Measurements from ENCODE around the gene USP21. TPM values are rescaled to one million over a fixed set of nuclear protein-coding genes. Genes with fewer than 3 reads are reported as not detected.
A peak's percentile ranks its signal among the peaks of the same experiment; 100 is the strongest.

USP21 gene
- total and polyA plus RNA-seq, 9 donors = 16.7 to 41.9 (median 36.2) TPM

- Histone ChIP-seq H3K27ac (peak overlapping the region; percentile 96), H3K4me3 (no peak overlapping the region), H3K9me3 (no peaks in the 10 kb centered on the region), H3K36me3 (no peaks in the 10 kb centered on the region), H3K4me1 (ENCODE audit: insufficient read depth) (peaks cover 44% of the 10 kb centered on the region), H3K27me3 (no peaks in the 10 kb centered on the region)
- 36 to 50% (median 36%) methylated on average over 5 of the region's 5 CpGs for WGBS, 3 donors
- DNase-seq = peak in 3 of 5 donors; percentile 56 to 61 (median 60)
- intact Hi-C loops (cut with DNase I) = loop anchor here in 2 of 4 donors (10.0 kb wide), 1 partner anchor 185 kb away; no protein-coding TSS in a partner anchor
- TF ChIP-seq CTCF (IDR thresholded peaks at IDR 0.05) = no peak
- no peak for TF ChIP-seq POLR2A (IDR thresholded peaks at IDR 0.05)
- no peak for TF ChIP-seq EP300 (IDR thresholded peaks at IDR 0.05)
Measured at GRCh38 chr1:161199506-161200139, 40.3 kb downstream of the USP21 start.

- TF ChIP-seq POLR2A (IDR thresholded peaks at IDR 0.05) (no peak), EP300 (IDR thresholded peaks at IDR 0.05) (no peak), CTCF (IDR thresholded peaks at IDR 0.05) (no peak)
- DNase-seq = peak in 3 of 5 donors; percentile 60 to 61 (median 60)
- Histone ChIP-seq H3K27ac (peak overlapping the region; percentile 96), H3K4me3 (no peak overlapping the region), H3K36me3 (no peaks in the 10 kb centered on the region), H3K9me3 (no peaks in the 10 kb centered on the region), H3K4me1 (ENCODE audit: insufficient read depth) (peaks cover 44% of the 10 kb centered on the region), H3K27me3 (no peaks in the 10 kb centered on the region)
- WGBS, 3 donors = 56 to 64% (median 61%) methylated on average over 5 of the region's 5 CpGs
- intact Hi-C loops (cut with DNase I) = no loop called here
Measured at GRCh38 chr1:161200421-161200991, 41.2 kb downstream of the USP21 start.

GRCh38 chr1:161200992-161201835, 41.9 kb downstream of the USP21 start:
- Histone ChIP-seq H3K27ac (peak overlapping the region; percentile 96), H3K4me3 (peak overlapping the region; percentile 79), H3K36me3 (no peaks in the 10 kb centered on the region), H3K9me3 (no peaks in the 10 kb centered on the region), H3K27me3 (no peaks in the 10 kb centered on the region), H3K4me1 (ENCODE audit: insufficient read depth) (peaks cover 42% of the 10 kb centered on the region)
- intact Hi-C loops (cut with DNase I) = no loop called here
- peak; percentile 81 to 91 (median 86) for DNase-seq
- 0 to 3% (median 3%) methylated on average over 13 of the region's 13 CpGs for WGBS, 3 donors
- peak in 1 of 3 donors; percentile 6 for TF ChIP-seq CTCF (IDR thresholded peaks at IDR 0.05)
- no peak for TF ChIP-seq EP300 (IDR thresholded peaks at IDR 0.05)
- peak; percentile 42 for TF ChIP-seq POLR2A (IDR thresholded peaks at IDR 0.05)

GRCh38 chr1:161201836-161202712, 42.8 kb downstream of the USP21 start, which contains the start of gene NDUFS2:
Gene NDUFS2, plus strand, starts transcription at chr1:161202367. Its CDS starts 19 bp downstream, at chr1:161202386.
- Histone ChIP-seq H3K27me3 (no peaks in the 10 kb centered on the region), H3K4me1 (ENCODE audit: insufficient read depth) (peaks cover 46% of the 10 kb centered on the region), H3K27ac (peak within 1 kb of the TSS; percentile 96), H3K4me3 (peak within 1 kb of the TSS; percentile 79), H3K36me3 (no peaks in the 10 kb centered on the region), H3K9me3 (no peaks in the 10 kb centered on the region)
- WGBS, 3 donors = 0 to 3% (median 1%) methylated on average over 51 to 53 of the region's 53 CpGs
- TF ChIP-seq CTCF (IDR thresholded peaks at IDR 0.05) (peak in 1 of 3 donors; percentile 10), EP300 (IDR thresholded peaks at IDR 0.05) (no peak), POLR2A (IDR thresholded peaks at IDR 0.05) (peak; percentile 80)
- intact Hi-C loops (cut with DNase I) = no loop called here
- DNase-seq = peak; percentile 96 to 99 (median 98)

Data from ovary (tissue), 9 donors.